Naive thymus-derived CD4-positive, alpha-beta T cell (primary cell): ENCODE results near the gene HHIP. TPM values are rescaled to one million over a fixed set of nuclear protein-coding genes. Genes with fewer than 3 reads are reported as not detected.

Experiments used
- ATAC-seq: fragments of 150-1000 bp; cut with Tn5 transposase; 2 replicates; pipeline ENCODE4 v1.10.0; 2021; ENCODE audit warnings: mild to moderate bottlenecking, moderate library complexity
- CTCF ChIA-PET: fragments of 350-600 bp; sonication (Branson Sonifier 250); formaldehyde crosslinking; loops from one replicate; lab custom pipeline; 2021; ENCODE audit warnings: antibody characterized with exemption; lab: Charles Lee
- POLR2A ChIA-PET: fragments of 350-600 bp; sonication (Branson Sonifier 250); formaldehyde crosslinking; loops from one replicate; lab custom pipeline; 2021; ENCODE audit warnings: antibody characterized with exemption, inconsistent platforms; lab: Charles Lee
- DNase-seq, 9 donors: peaks; one replicate each; pipeline versions ENCODE4 v3.0.0 to v3.0.0-alpha.2; 2020 to 2022; ENCODE audit warnings: mixed read lengths in 1 of 9
- H3K27ac ChIP-seq: one replicate; pipeline ENCODE4 v1.7.0; 2013; ENCODE audit warnings: mild to moderate bottlenecking, low read depth, low read length, moderate library complexity
- H3K27me3 ChIP-seq, 2 donors: one replicate each; pipeline ENCODE4 v1.7.0; 2013; ENCODE audit warnings: low read length in 2 of 2, mild to moderate bottlenecking in 2 of 2, moderate library complexity in 2 of 2; ENCODE audit not compliant: control insufficient read depth in 2 of 2, insufficient read depth in 2 of 2
- H3K36me3 ChIP-seq, 3 experiments: 1 replicate in 2 of 3; 2 replicates in 1 of 3; pipeline ENCODE4 v1.7.0; 2013; ENCODE audit warnings: low read length in 3 of 3, mild to moderate bottlenecking in 3 of 3, moderate library complexity in 1 of 3; ENCODE audit not compliant: insufficient read depth in 3 of 3, control insufficient read depth in 2 of 3
- H3K4me1 ChIP-seq, 2 donors: one replicate each; pipeline ENCODE4 v1.7.0; 2013; ENCODE audit warnings: low read length in 2 of 2, mild to moderate bottlenecking in 2 of 2, moderate library complexity in 1 of 2; ENCODE audit not compliant: control insufficient read depth in 2 of 2, insufficient read depth in 2 of 2
- H3K4me3 ChIP-seq: 2 replicates; pipeline ENCODE4 v1.7.0; 2013; ENCODE audit warnings: mild to moderate bottlenecking, low read length
- H3K9me3 ChIP-seq, 3 experiments: 1 replicate in 2 of 3; 2 replicates in 1 of 3; pipeline ENCODE4 v1.7.0; 2013; ENCODE audit warnings: low read length in 3 of 3; ENCODE audit not compliant: control insufficient read depth in 2 of 3
- H3K27ac Mint-ChIP-seq, 9 donors: one replicate each; pipeline ENCODE4 v1.8.0; 2020 to 2022; ENCODE audit warnings: mixed read lengths in 9 of 9, mild to moderate bottlenecking in 8 of 9, moderate library complexity in 5 of 9, inconsistent platforms in 2 of 9
- H3K27me3 Mint-ChIP-seq, 5 donors: one replicate each; pipeline ENCODE4 v1.8.0; 2021 to 2022; ENCODE audit warnings: mixed read lengths in 5 of 5, mild to moderate bottlenecking in 1 of 5
- H3K36me3 Mint-ChIP-seq, 5 donors: one replicate each; pipeline ENCODE4 v1.8.0; 2020 to 2022; ENCODE audit warnings: mixed read lengths in 5 of 5, mild to moderate bottlenecking in 3 of 5, inconsistent platforms in 1 of 5
- H3K4me1 Mint-ChIP-seq, 7 donors: one replicate each; pipeline ENCODE4 v1.8.0; 2020 to 2022; ENCODE audit warnings: mixed read lengths in 7 of 7, mild to moderate bottlenecking in 3 of 7, inconsistent platforms in 1 of 7
- H3K4me3 Mint-ChIP-seq, 10 donors: one replicate each; pipeline ENCODE4 v1.8.0; 2020 to 2022; ENCODE audit warnings: mild to moderate bottlenecking in 10 of 10, mixed read lengths in 10 of 10, moderate library complexity in 6 of 10, inconsistent platforms in 2 of 10
- H3K9me3 Mint-ChIP-seq, 11 donors: one replicate each; pipeline ENCODE4 v1.8.0; 2020 to 2022; ENCODE audit warnings: mixed read lengths in 11 of 11, mild to moderate bottlenecking in 4 of 11, inconsistent platforms in 1 of 11, moderate library complexity in 1 of 11
- intact Hi-C, 2 donors: fragments of 100-400 bp; cut with micrococcal nuclease; formaldehyde crosslinking; loops; one replicate each; pipeline ENCODE4 v1.15.1; 2023
- polyA plus RNA-seq, 2 donors: library from polyadenylated mRNA; unstranded; fragments of 300-500 nt; fragmentation: Illumina TruSeq; gene quantifications; one replicate each; pipeline ENCODE4 v1.2.3, GENCODE V29; 2021
- total RNA-seq, 6 experiments: library from RNA in 5 of 6; stranded (reverse) in 5 of 6; gene quantifications; 1 replicate in 5 of 6; 2 replicates in 1 of 6; pipeline ENCODE4 v1.2.3 and lab custom pipeline; 2021 to 2026

HHIP gene
- total and polyA plus RNA-seq, 7 experiments from 2014 or later = 0.19 TPM; not detected in 6

- H3K36me3 Mint-ChIP-seq = no peaks in the 10 kb centered on the region
- no peak for DNase-seq
- no peak overlapping the region for H3K27ac Mint-ChIP-seq
- no peak overlapping the region for H3K4me3 Mint-ChIP-seq
- H3K27me3 Mint-ChIP-seq = peaks cover 0 to 10% (median 9%) of the 10 kb centered on the region in 5 donors
- Histone ChIP-seq H3K27ac (no peak overlapping the region), H3K27me3 (no peaks in the 10 kb centered on the region), H3K36me3 (no peaks in the 10 kb centered on the region), H3K4me3 (no peak overlapping the region), H3K4me1 (no peaks in the 10 kb centered on the region), H3K9me3 (no peaks in the 10 kb centered on the region)
- intact Hi-C loops = no loop called here
- H3K9me3 Mint-ChIP-seq = no peaks in the 10 kb centered on the region
- ChIA-PET POLR2A (interaction anchor here (0.6 kb wide), 1 partner anchor 998 kb away, joined by 3 read pairs; no protein-coding TSS in a partner anchor), CTCF (no interaction called here)
- ATAC-seq = no peak
- no peaks in the 10 kb centered on the region for H3K4me1 Mint-ChIP-seq
These were observed 20.7 kb downstream of the HHIP start for GRCh38 chr4:144666539-144667175.

GRCh38 chr4:144667500-144667899, 21.5 kb downstream of the HHIP start:
- no peak for DNase-seq
- CTCF ChIA-PET = no interaction called here
- H3K27ac ChIP-seq = no peak overlapping the region
- H3K9me3 Mint-ChIP-seq = no peaks in the 10 kb centered on the region
- H3K4me3 Mint-ChIP-seq = no peak overlapping the region
- peaks cover 0 to 10% (median 9%) of the 10 kb centered on the region in 5 donors for H3K27me3 Mint-ChIP-seq
- no peaks in the 10 kb centered on the region for H3K36me3 ChIP-seq
- H3K36me3 Mint-ChIP-seq = no peaks in the 10 kb centered on the region
- ATAC-seq = no peak
- no peaks in the 10 kb centered on the region for H3K27me3 ChIP-seq
- no peak overlapping the region for H3K4me3 ChIP-seq
- H3K4me1 Mint-ChIP-seq = no peaks in the 10 kb centered on the region
- POLR2A ChIA-PET = interaction anchor here (0.6 kb wide), 1 partner anchor 998 kb away, joined by 3 read pairs; no protein-coding TSS in a partner anchor
- no peak overlapping the region for H3K27ac Mint-ChIP-seq
- H3K9me3 ChIP-seq = no peaks in the 10 kb centered on the region
- intact Hi-C loops = no loop called here
- no peaks in the 10 kb centered on the region for H3K4me1 ChIP-seq

GRCh38 chr4:144670776-144671175, 24.8 kb downstream of the HHIP start:
- no peaks in the 10 kb centered on the region for H3K4me1 ChIP-seq
- H3K27ac ChIP-seq = no peak overlapping the region
- Mint-ChIP-seq H3K4me3 (no peak overlapping the region), H3K27me3 (peaks cover 0 to 9% (median 4%) of the 10 kb centered on the region in 5 donors), H3K36me3 (no peaks in the 10 kb centered on the region), H3K9me3 (no peaks in the 10 kb centered on the region), H3K4me1 (no peaks in the 10 kb centered on the region), H3K27ac (no peak overlapping the region)
- ChIA-PET POLR2A (no interaction called here), CTCF (no interaction called here)
- H3K27me3 ChIP-seq = no peaks in the 10 kb centered on the region
- no peaks in the 10 kb centered on the region for H3K9me3 ChIP-seq
- no peak for ATAC-seq
- intact Hi-C loops = no loop called here
- H3K36me3 ChIP-seq = no peaks in the 10 kb centered on the region
- no peak overlapping the region for H3K4me3 ChIP-seq
- DNase-seq = no peak

GRCh38 chr4:144674711-144675110, 28.8 kb downstream of the HHIP start:
- H3K9me3 ChIP-seq = no peaks in the 10 kb centered on the region
- no peaks in the 10 kb centered on the region for H3K36me3 ChIP-seq
- no peaks in the 10 kb centered on the region for H3K4me1 ChIP-seq
- ChIA-PET POLR2A (no interaction called here), CTCF (no interaction called here)
- no peak for DNase-seq
- Mint-ChIP-seq H3K27me3 (no peaks in the 10 kb centered on the region), H3K36me3 (no peaks in the 10 kb centered on the region), H3K9me3 (peaks cover 0 to 4% (median 0%) of the 10 kb centered on the region in 11 donors), H3K27ac (no peak overlapping the region), H3K4me1 (no peaks in the 10 kb centered on the region), H3K4me3 (no peak overlapping the region)
- no peak overlapping the region for H3K27ac ChIP-seq
- no peak for ATAC-seq
- no peak overlapping the region for H3K4me3 ChIP-seq
- H3K27me3 ChIP-seq = no peaks in the 10 kb centered on the region
- intact Hi-C loops = no loop called here

GRCh38 chr4:144681806-144682205, 35.9 kb downstream of the HHIP start:
- intact Hi-C loops = no loop called here
- ChIA-PET CTCF (no interaction called here), POLR2A (no interaction called here)
- no peak overlapping the region for H3K4me3 Mint-ChIP-seq
- ATAC-seq (no peak), DNase-seq (no peak)
- H3K9me3 Mint-ChIP-seq = peaks cover 0 to 4% (median 0%) of the 10 kb centered on the region in 11 donors
- no peaks in the 10 kb centered on the region for H3K4me1 Mint-ChIP-seq
- Histone ChIP-seq H3K27ac (no peak overlapping the region), H3K9me3 (no peaks in the 10 kb centered on the region), H3K4me3 (no peak overlapping the region), H3K36me3 (no peaks in the 10 kb centered on the region), H3K4me1 (no peaks in the 10 kb centered on the region), H3K27me3 (no peaks in the 10 kb centered on the region)
- H3K27me3 Mint-ChIP-seq = peaks cover 0 to 5% (median 0%) of the 10 kb centered on the region in 5 donors
- H3K36me3 Mint-ChIP-seq = no peaks in the 10 kb centered on the region
- H3K27ac Mint-ChIP-seq = peak overlapping the region in 1 of 9 donors; percentile 19

- no peak overlapping the region for H3K27ac Mint-ChIP-seq
- Histone ChIP-seq H3K27me3 (no peaks in the 10 kb centered on the region), H3K36me3 (no peaks in the 10 kb centered on the region), H3K4me3 (no peak overlapping the region), H3K4me1 (no peaks in the 10 kb centered on the region), H3K27ac (no peak overlapping the region), H3K9me3 (no peaks in the 10 kb centered on the region)
- H3K4me1 Mint-ChIP-seq = no peaks in the 10 kb centered on the region
- ChIA-PET POLR2A (no interaction called here), CTCF (no interaction called here)
- no peaks in the 10 kb centered on the region for H3K36me3 Mint-ChIP-seq
- intact Hi-C loops = no loop called here
- H3K4me3 Mint-ChIP-seq = no peak overlapping the region
- peaks cover 0 to 5% (median 0%) of the 10 kb centered on the region in 5 donors for H3K27me3 Mint-ChIP-seq
- no peak for DNase-seq
- ATAC-seq = no peak
- H3K9me3 Mint-ChIP-seq = peaks cover 0 to 3% (median 0%) of the 10 kb centered on the region in 11 donors
These were observed 37.6 kb downstream of the HHIP start for GRCh38 chr4:144683516-144683915.

GRCh38 chr4:144685911-144686310, 40.0 kb downstream of the HHIP start:
- ChIA-PET POLR2A (no interaction called here), CTCF (no interaction called here)
- Histone ChIP-seq H3K36me3 (no peaks in the 10 kb centered on the region), H3K27ac (no peak overlapping the region), H3K9me3 (no peaks in the 10 kb centered on the region), H3K4me3 (no peak overlapping the region), H3K4me1 (no peaks in the 10 kb centered on the region), H3K27me3 (no peaks in the 10 kb centered on the region)
- ATAC-seq (no peak), DNase-seq (no peak)
- peaks cover 0 to 5% (median 0%) of the 10 kb centered on the region in 5 donors for H3K27me3 Mint-ChIP-seq
- no peaks in the 10 kb centered on the region for H3K36me3 Mint-ChIP-seq
- no peak overlapping the region for H3K27ac Mint-ChIP-seq
- H3K4me3 Mint-ChIP-seq = no peak overlapping the region
- intact Hi-C loops = no loop called here
- peaks cover 0 to 2% (median 0%) of the 10 kb centered on the region in 11 donors for H3K9me3 Mint-ChIP-seq
- H3K4me1 Mint-ChIP-seq = no peaks in the 10 kb centered on the region
